Hepatocyte (in vitro differentiated cells): ENCODE measurements around the gene PRSS38.

Source experiments
- CTCF ChIP-seq: fragments of 200-600 bp; sonication (generic); IDR thresholded peaks from 2 replicates; pipeline ENCODE4 v1.5.1; 2016; ENCODE audit warnings: antibody characterized with exemption, mild to moderate bottlenecking; ENCODE audit not compliant: poor library complexity
- EZH2 ChIP-seq: fragments of 200-600 bp; sonication (generic); IDR thresholded peaks from 2 replicates; pipeline ENCODE4 v1.6.1; 2016; ENCODE audit warnings: antibody characterized with exemption, mild to moderate bottlenecking, borderline replicate concordance
- EZH2phosphoT487 ChIP-seq: fragments of 200-600 bp; sonication (generic); IDR thresholded peaks from one replicate; pipeline ENCODE4 v1.6.1; 2018; ENCODE audit warnings: antibody characterized with exemption, mild to moderate bottlenecking, low read depth, moderate library complexity; ENCODE audit not compliant: unreplicated experiment, severe bottlenecking

DNA sequence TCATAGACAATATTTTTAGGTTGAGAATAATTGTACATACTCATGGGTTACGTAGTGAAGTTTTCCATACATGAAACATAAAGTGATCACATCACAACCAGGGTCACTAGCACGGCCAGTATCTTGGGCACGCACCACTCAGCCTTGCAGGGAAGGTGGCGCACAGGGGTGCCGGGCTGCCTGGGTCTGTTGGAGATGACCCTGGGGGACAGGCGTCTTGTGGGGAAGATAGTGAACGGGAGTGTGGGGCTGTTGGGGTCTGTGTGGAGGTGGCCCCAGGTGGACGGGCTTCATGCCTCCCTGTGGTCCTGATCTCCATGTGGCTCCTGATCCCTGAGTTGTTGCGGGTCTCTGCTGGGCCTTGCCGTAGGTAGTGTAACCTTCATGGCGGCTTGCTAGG is 38.3 kb upstream of the PRSS38 start:
- TF ChIP-seq EZH2 (no peak), CTCF (no peak), EZH2phosphoT487 (no peak)
